ENCODE data around the gene EPB41L1. TPM values are rescaled to one million over a fixed set of nuclear protein-coding genes. Genes with fewer than 3 reads are reported as not detected.

EPB41L1 gene
- total RNA-seq, 1 donor from 2014 or later, result 35.6 TPM

DNA sequence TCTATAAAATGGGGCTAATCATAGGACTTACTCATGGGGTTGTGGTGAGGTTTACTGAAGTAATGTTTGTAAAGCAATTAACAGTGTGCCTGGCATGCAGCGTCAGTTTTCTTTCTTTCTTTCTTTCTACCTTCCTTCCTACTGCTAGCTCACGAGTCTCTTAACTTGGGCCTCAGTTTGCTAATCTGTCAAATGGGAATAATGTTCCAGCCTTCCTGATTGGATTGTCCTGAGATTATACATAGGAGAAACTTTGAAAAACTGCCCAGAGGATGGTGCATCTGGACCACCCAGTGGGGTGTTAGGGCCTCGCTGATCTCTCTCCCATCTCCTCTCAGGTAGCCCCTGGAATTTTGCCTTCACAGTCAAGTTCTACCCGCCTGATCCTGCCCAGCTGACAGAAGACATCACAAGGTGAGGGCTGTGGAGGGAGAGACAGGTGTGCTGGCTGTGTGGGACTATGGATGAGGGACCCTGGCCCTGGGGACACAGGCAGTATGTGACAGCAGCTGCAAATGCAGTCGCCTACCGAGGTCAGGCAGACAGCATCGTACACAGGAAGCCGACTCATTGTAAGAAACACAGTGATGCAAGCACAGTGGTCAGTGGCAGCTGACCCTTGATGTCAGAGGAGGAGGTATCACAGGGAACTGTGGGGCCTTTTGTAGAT, 27.5 kb downstream of the EPB41L1 start:
- no peaks in the 10 kb centered on the region for H3K27me3 Mint-ChIP-seq
- H3K36me3 Mint-ChIP-seq (ENCODE audit: insufficient read depth), result no peaks in the 10 kb centered on the region
- TF ChIP-seq, protein P1, sequence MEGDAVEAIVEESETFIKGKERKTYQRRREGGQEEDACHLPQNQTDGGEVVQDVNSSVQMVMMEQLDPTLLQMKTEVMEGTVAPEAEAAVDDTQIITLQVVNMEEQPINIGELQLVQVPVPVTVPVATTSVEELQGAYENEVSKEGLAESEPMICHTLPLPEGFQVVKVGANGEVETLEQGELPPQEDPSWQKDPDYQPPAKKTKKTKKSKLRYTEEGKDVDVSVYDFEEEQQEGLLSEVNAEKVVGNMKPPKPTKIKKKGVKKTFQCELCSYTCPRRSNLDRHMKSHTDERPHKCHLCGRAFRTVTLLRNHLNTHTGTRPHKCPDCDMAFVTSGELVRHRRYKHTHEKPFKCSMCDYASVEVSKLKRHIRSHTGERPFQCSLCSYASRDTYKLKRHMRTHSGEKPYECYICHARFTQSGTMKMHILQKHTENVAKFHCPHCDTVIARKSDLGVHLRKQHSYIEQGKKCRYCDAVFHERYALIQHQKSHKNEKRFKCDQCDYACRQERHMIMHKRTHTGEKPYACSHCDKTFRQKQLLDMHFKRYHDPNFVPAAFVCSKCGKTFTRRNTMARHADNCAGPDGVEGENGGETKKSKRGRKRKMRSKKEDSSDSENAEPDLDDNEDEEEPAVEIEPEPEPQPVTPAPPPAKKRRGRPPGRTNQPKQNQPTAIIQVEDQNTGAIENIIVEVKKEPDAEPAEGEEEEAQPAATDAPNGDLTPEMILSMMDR (IDR thresholded peaks at IDR 0.05; ENCODE audit: unreplicated experiment), result no peak
- peaks cover 3% of the 10 kb centered on the region for H3K4me1 Mint-ChIP-seq (ENCODE audit: low read depth)
- no peak overlapping the region for H3K4me3 Mint-ChIP-seq (ENCODE audit: low read depth)
- no peak for DNase-seq (ENCODE audit: low spot score, unreplicated experiment)
- no peak overlapping the region for H3K27ac Mint-ChIP-seq
- H3K9me3 Mint-ChIP-seq (ENCODE audit: low read depth), result no peaks in the 10 kb centered on the region

DNA sequence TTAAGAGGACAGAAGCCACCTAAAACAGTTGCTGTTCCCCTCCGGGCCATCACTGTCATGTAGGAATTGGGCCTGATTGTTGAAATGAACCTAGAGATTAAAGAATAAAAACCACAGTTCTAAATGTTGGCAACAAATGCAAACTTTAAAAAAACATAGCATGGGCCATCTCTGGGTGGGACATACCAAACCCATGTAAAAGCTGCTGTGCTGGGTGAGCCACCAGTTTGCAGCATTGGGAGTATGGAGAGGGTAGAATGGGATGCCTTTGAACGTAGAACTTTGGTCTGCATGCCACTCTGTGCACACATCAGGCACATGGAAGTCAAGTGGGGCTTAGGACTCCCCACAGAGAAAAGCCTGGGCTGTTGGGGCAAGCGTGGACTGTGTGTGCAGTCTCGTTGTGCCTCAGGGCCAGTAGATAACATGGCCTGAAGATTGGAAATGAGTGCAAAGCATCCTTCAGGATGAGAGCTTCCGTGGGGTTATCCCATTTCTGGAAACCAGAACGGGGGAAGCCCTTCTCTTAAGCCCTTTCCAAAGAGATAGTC, 28.1 kb downstream of the EPB41L1 start:
- H3K9me3 Mint-ChIP-seq (ENCODE audit: low read depth), result no peaks in the 10 kb centered on the region
- DNase-seq (ENCODE audit: low spot score, unreplicated experiment), result no peak
- H3K36me3 Mint-ChIP-seq (ENCODE audit: insufficient read depth), result no peaks in the 10 kb centered on the region
- peaks cover 3% of the 10 kb centered on the region for H3K4me1 Mint-ChIP-seq (ENCODE audit: low read depth)
- TF ChIP-seq, protein P1 (IDR thresholded peaks at IDR 0.05; ENCODE audit: unreplicated experiment), result no peak
- H3K27me3 Mint-ChIP-seq, result no peaks in the 10 kb centered on the region
- no peak overlapping the region for H3K27ac Mint-ChIP-seq
- no peak overlapping the region for H3K4me3 Mint-ChIP-seq (ENCODE audit: low read depth)

DNA sequence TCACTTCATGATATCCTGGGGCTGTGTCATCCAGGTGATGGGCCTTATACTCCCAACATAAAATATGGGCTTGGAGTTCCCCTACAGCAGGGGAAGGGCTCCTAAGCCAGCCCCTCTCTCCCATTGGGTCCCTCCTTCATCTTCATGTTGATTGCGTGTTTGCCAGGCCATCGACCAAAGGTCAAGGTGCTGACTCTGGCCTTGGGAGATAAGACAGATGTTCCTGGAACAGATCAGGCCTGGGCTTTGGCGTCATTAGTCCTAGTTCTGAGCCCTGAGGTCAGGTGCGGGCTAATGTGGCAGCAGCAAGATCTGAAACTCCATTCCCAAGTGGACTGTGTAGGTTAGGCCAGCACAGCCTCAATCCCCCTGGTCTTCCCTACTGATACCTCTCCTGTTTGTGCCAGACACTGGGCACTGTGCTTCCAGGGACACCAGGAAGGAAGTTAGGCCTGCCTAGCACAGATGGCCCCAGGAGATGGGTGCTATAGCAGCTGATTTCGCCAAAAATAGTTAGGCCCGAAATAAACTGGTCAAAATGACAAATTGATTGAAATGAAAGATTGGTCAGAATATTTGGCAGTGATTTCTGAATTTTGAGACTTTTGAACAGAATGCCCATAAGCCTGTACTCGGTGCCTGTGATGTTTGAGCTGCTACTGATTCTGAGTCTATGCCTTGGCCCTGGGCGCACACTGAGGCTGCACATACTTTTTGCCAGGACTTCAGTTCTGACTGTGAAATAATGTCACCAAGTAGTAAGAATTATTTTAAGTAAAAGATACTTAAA, 28.8 kb downstream of the EPB41L1 start:
- TF ChIP-seq, protein P1 (IDR thresholded peaks at IDR 0.05; ENCODE audit: unreplicated experiment), result no peak
- peaks cover 2% of the 10 kb centered on the region for H3K36me3 Mint-ChIP-seq (ENCODE audit: insufficient read depth)
- H3K27me3 Mint-ChIP-seq, result no peaks in the 10 kb centered on the region
- DNase-seq (ENCODE audit: low spot score, unreplicated experiment), result no peak
- H3K4me1 Mint-ChIP-seq (ENCODE audit: low read depth), result peaks cover 3% of the 10 kb centered on the region
- no peak overlapping the region for H3K4me3 Mint-ChIP-seq (ENCODE audit: low read depth)
- H3K9me3 Mint-ChIP-seq (ENCODE audit: low read depth), result no peaks in the 10 kb centered on the region
- H3K27ac Mint-ChIP-seq, result no peak overlapping the region

DNA sequence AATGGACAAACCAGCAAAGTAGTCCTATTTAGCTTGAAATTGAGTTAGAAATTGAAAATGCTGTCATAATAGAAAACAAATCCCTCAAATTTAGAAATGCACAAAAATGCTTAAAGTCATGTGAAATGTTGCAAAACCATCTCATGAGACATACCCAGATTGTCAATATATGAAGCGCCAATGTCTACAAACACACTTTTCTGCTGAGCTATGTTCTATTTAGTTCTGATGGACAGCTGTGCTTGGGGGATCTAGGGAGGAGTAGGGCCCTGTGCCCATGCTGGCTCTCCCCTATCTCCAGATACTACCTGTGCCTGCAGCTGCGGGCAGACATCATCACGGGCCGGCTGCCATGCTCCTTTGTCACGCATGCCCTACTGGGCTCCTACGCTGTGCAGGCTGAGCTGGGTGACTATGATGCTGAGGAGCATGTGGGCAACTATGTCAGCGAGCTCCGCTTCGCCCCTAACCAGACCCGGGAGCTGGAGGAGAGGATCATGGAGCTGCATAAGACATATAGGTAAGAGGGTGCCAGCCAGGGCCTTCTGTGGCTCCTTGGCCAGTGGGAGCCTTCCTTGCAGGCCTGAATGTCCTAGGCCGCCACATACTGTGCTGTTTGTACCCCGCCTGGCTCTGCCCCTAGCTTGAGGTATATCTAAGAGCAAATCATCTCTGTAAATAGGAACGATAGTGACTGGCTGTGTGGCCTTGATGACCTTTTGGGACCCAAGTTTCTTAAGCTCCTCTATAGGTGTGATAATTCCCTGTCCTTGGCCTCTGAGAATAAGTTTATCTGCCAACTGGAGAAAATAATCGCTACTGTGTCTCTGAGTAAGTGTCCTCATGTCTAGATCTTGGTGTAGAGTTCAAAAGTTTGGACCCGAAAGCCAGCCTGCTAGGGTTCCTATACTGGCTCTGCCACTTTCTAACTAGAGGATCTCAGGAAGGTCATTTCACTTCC, 30.6 kb downstream of the EPB41L1 start:
- TF ChIP-seq, protein P1 (IDR thresholded peaks at IDR 0.05; ENCODE audit: unreplicated experiment), result no peak
- DNase-seq (ENCODE audit: low spot score, unreplicated experiment), result no peak
- Mint-ChIP-seq H3K27me3 (no peaks in the 10 kb centered on the region), H3K4me1 (ENCODE audit: low read depth) (peaks cover 3% of the 10 kb centered on the region), H3K9me3 (ENCODE audit: low read depth) (no peaks in the 10 kb centered on the region), H3K27ac (no peak overlapping the region), H3K36me3 (ENCODE audit: insufficient read depth) (peaks cover 7% of the 10 kb centered on the region), H3K4me3 (ENCODE audit: low read depth) (no peak overlapping the region)
